SK-N-SH treated with all-trans-retinoic acid at 6 μM for 48 hours (cell line): ENCODE measurements around the gene CD248.
A peak's percentile ranks its signal among the peaks of the same experiment; 100 is the strongest.

Source experiments
- ATAC-seq: fragments of 200-7000 bp; cut with Tn5 transposase; 3 replicates; pipeline ENCODE4 v1.9.1; 2020; ENCODE audit warnings: mild to moderate bottlenecking, moderate library complexity
- ARNTL ChIP-seq: fragments of 450-650 bp; formaldehyde crosslinking; IDR thresholded peaks from 2 replicates; pipeline ENCODE4 v1.5.0; 2020; ENCODE audit warnings: low read depth, mild to moderate bottlenecking, moderate library complexity, borderline replicate concordance
- BACH2 ChIP-seq: fragments of 250-450 bp; sonication (Bioruptor Pico); IDR thresholded peaks from 2 replicates; pipeline ENCODE4 v1.9.0; 2021; ENCODE audit warnings: mild to moderate bottlenecking, borderline replicate concordance
- GLIS3 ChIP-seq: fragments of 250-450 bp; sonication (Bioruptor Pico); IDR thresholded peaks from 2 replicates; pipeline ENCODE4 v1.5.0; 2020; ENCODE audit warnings: mild to moderate bottlenecking, moderate library complexity
- ISL1 ChIP-seq: fragments of 250-450 bp; sonication (Bioruptor Pico); IDR thresholded peaks from 2 replicates; pipeline ENCODE4 v2.1.2; 2022; ENCODE audit warnings: mild to moderate bottlenecking, moderate library complexity
- OSR1 ChIP-seq: fragments of 250-450 bp; sonication (Bioruptor Pico); IDR thresholded peaks from 2 replicates; pipeline ENCODE4 v1.8.0; 2022; ENCODE audit warnings: moderate library complexity, mild to moderate bottlenecking, inconsistent platforms
- RARB ChIP-seq: fragments of 250-450 bp; sonication (Bioruptor Pico); IDR thresholded peaks from 2 replicates; pipeline ENCODE4 v1.8.0; 2021; ENCODE audit warnings: mild to moderate bottlenecking, moderate library complexity
- SNAI2 ChIP-seq: fragments of 250-450 bp; sonication (Bioruptor Pico); IDR thresholded peaks from 2 replicates; pipeline ENCODE4 v1.5.0; 2020; ENCODE audit warnings: mild to moderate bottlenecking, moderate library complexity
- TCF4 ChIP-seq: fragments of 250-450 bp; sonication (Bioruptor Pico); IDR thresholded peaks from 2 replicates; pipeline ENCODE4 v1.8.0; 2021; ENCODE audit warnings: mild to moderate bottlenecking, moderate library complexity, borderline replicate concordance
- TOX ChIP-seq: fragments of 250-450 bp; sonication (Bioruptor Pico); IDR thresholded peaks from 2 replicates; pipeline ENCODE4 v1.8.0; 2021; ENCODE audit warnings: mild to moderate bottlenecking, moderate library complexity, borderline replicate concordance
- ZC3H10 ChIP-seq: fragments of 250-450 bp; sonication (Bioruptor Pico); IDR thresholded peaks from 2 replicates; pipeline ENCODE4 v1.5.1; 2021; ENCODE audit warnings: mild to moderate bottlenecking, moderate library complexity
- ZFP3 ChIP-seq: fragments of 250-450 bp; sonication (Bioruptor Pico); IDR thresholded peaks from 2 replicates; pipeline ENCODE4 v1.5.0; 2020; ENCODE audit warnings: mild to moderate bottlenecking, moderate library complexity
- ZFP30 ChIP-seq: fragments of 450-650 bp; formaldehyde crosslinking; IDR thresholded peaks from 2 replicates; pipeline ENCODE4 v1.5.0; 2022; ENCODE audit warnings: mild to moderate bottlenecking, moderate library complexity
- ZNF565 ChIP-seq: fragments of 450-650 bp; formaldehyde crosslinking; conservative IDR thresholded peaks from 2 replicates; pipeline ENCODE4 v1.5.0; 2020; ENCODE audit warnings: low read depth, mild to moderate bottlenecking, moderate library complexity
- ZNF70 ChIP-seq: fragments of 450-650 bp; formaldehyde crosslinking; IDR thresholded peaks from 2 replicates; pipeline ENCODE4 v1.5.0; 2020; ENCODE audit warnings: mild to moderate bottlenecking, moderate library complexity
- ZNF8 ChIP-seq: fragments of 450-650 bp; formaldehyde crosslinking; IDR thresholded peaks from 2 replicates; pipeline ENCODE4 v1.5.0; 2020; ENCODE audit warnings: mild to moderate bottlenecking, moderate library complexity
- TF ChIP-seq, protein P1 (sequence below): fragments of 250-450 bp; sonication (Bioruptor Pico); IDR thresholded peaks from 2 replicates; pipeline ENCODE4 v1.8.0; 2020; ENCODE audit warnings: mild to moderate bottlenecking, moderate library complexity, borderline replicate concordance
- TF ChIP-seq, protein P2 (sequence below): fragments of 250-450 bp; sonication (Bioruptor Pico); IDR thresholded peaks from 2 replicates; pipeline ENCODE4 v1.5.1; 2021; ENCODE audit warnings: mild to moderate bottlenecking, moderate library complexity
- TF ChIP-seq, protein P3 (sequence below): fragments of 250-450 bp; sonication (Bioruptor Pico); IDR thresholded peaks from 2 replicates; pipeline ENCODE4 v1.5.1; 2020; ENCODE audit warnings: low read depth, mild to moderate bottlenecking, moderate library complexity
- TF ChIP-seq, protein P4 (sequence below): fragments of 250-450 bp; sonication (Bioruptor Pico); IDR thresholded peaks from 2 replicates; pipeline ENCODE4 v1.5.0; 2020; ENCODE audit warnings: mild to moderate bottlenecking, moderate library complexity

Gene CD248

GRCh38 chr11:66337103-66337899 is 20.5 kb upstream of the CD248 start:
- ATAC-seq, result peak; percentile 7; the same call in 1 of the 3 replicates
- TF ChIP-seq TCF4 (no peak), ZNF70 (CRISPR knock-in tag) (no peak), ARNTL (CRISPR knock-in tag) (no peak), ZNF8 (no peak), GLIS3 (no peak), TOX (CRISPR knock-in tag) (no peak), OSR1 (CRISPR knock-in tag) (no peak), RARB (CRISPR knock-in tag) (no peak), ZC3H10 (no peak)

- peak; percentile 84 for ATAC-seq
- no peak for TF ChIP-seq ZC3H10
- TF ChIP-seq SNAI2 (CRISPR knock-in tag), result no peak
- TF ChIP-seq RARB (CRISPR knock-in tag), result no peak
- no peak for TF ChIP-seq ZNF8
- TF ChIP-seq OSR1 (CRISPR knock-in tag), result no peak
- TF ChIP-seq ARNTL (CRISPR knock-in tag), result no peak
- TF ChIP-seq, protein P1, sequence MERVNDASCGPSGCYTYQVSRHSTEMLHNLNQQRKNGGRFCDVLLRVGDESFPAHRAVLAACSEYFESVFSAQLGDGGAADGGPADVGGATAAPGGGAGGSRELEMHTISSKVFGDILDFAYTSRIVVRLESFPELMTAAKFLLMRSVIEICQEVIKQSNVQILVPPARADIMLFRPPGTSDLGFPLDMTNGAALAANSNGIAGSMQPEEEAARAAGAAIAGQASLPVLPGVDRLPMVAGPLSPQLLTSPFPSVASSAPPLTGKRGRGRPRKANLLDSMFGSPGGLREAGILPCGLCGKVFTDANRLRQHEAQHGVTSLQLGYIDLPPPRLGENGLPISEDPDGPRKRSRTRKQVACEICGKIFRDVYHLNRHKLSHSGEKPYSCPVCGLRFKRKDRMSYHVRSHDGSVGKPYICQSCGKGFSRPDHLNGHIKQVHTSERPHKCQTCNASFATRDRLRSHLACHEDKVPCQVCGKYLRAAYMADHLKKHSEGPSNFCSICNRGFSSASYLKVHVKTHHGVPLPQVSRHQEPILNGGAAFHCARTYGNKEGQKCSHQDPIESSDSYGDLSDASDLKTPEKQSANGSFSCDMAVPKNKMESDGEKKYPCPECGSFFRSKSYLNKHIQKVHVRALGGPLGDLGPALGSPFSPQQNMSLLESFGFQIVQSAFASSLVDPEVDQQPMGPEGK (CRISPR knock-in tag), result peak; percentile 74; the same call in 1 of the 2 replicates
- peak; percentile 54; the same call in 1 of the 2 replicates for TF ChIP-seq ZFP3 (CRISPR knock-in tag)
- no peak for TF ChIP-seq ISL1 (CRISPR knock-in tag)
- TF ChIP-seq, protein P2, sequence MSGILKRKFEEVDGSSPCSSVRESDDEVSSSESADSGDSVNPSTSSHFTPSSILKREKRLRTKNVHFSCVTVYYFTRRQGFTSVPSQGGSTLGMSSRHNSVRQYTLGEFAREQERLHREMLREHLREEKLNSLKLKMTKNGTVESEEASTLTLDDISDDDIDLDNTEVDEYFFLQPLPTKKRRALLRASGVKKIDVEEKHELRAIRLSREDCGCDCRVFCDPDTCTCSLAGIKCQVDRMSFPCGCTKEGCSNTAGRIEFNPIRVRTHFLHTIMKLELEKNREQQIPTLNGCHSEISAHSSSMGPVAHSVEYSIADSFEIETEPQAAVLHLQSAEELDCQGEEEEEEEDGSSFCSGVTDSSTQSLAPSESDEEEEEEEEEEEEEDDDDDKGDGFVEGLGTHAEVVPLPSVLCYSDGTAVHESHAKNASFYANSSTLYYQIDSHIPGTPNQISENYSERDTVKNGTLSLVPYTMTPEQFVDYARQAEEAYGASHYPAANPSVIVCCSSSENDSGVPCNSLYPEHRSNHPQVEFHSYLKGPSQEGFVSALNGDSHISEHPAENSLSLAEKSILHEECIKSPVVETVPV (CRISPR knock-in tag), result no peak
- TF ChIP-seq GLIS3, result 0 out of 2 replicates have a peak, but pooled peaks have one; percentile 61
- no peak for TF ChIP-seq ZNF565 (CRISPR knock-in tag)
- TF ChIP-seq, protein P3, sequence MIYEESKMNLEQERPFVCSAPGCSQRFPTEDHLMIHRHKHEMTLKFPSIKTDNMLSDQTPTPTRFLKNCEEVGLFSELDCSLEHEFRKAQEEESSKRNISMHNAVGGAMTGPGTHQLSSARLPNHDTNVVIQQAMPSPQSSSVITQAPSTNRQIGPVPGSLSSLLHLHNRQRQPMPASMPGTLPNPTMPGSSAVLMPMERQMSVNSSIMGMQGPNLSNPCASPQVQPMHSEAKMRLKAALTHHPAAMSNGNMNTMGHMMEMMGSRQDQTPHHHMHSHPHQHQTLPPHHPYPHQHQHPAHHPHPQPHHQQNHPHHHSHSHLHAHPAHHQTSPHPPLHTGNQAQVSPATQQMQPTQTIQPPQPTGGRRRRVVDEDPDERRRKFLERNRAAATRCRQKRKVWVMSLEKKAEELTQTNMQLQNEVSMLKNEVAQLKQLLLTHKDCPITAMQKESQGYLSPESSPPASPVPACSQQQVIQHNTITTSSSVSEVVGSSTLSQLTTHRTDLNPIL (CRISPR knock-in tag), result no peak
- TF ChIP-seq, protein P4, sequence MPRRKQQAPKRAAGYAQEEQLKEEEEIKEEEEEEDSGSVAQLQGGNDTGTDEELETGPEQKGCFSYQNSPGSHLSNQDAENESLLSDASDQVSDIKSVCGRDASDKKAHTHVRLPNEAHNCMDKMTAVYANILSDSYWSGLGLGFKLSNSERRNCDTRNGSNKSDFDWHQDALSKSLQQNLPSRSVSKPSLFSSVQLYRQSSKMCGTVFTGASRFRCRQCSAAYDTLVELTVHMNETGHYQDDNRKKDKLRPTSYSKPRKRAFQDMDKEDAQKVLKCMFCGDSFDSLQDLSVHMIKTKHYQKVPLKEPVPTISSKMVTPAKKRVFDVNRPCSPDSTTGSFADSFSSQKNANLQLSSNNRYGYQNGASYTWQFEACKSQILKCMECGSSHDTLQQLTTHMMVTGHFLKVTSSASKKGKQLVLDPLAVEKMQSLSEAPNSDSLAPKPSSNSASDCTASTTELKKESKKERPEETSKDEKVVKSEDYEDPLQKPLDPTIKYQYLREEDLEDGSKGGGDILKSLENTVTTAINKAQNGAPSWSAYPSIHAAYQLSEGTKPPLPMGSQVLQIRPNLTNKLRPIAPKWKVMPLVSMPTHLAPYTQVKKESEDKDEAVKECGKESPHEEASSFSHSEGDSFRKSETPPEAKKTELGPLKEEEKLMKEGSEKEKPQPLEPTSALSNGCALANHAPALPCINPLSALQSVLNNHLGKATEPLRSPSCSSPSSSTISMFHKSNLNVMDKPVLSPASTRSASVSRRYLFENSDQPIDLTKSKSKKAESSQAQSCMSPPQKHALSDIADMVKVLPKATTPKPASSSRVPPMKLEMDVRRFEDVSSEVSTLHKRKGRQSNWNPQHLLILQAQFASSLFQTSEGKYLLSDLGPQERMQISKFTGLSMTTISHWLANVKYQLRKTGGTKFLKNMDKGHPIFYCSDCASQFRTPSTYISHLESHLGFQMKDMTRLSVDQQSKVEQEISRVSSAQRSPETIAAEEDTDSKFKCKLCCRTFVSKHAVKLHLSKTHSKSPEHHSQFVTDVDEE (CRISPR knock-in tag), result no peak
- no peak for TF ChIP-seq TCF4
These were observed 19.6 kb upstream of the CD248 start, which contains the start of gene RIN1 for GRCh38 chr11:66336234-66337102. TSS of gene RIN1 (minus strand) at chr11:66336434. CDS start at chr11:66336402, 32 bp downstream.

DNA sequence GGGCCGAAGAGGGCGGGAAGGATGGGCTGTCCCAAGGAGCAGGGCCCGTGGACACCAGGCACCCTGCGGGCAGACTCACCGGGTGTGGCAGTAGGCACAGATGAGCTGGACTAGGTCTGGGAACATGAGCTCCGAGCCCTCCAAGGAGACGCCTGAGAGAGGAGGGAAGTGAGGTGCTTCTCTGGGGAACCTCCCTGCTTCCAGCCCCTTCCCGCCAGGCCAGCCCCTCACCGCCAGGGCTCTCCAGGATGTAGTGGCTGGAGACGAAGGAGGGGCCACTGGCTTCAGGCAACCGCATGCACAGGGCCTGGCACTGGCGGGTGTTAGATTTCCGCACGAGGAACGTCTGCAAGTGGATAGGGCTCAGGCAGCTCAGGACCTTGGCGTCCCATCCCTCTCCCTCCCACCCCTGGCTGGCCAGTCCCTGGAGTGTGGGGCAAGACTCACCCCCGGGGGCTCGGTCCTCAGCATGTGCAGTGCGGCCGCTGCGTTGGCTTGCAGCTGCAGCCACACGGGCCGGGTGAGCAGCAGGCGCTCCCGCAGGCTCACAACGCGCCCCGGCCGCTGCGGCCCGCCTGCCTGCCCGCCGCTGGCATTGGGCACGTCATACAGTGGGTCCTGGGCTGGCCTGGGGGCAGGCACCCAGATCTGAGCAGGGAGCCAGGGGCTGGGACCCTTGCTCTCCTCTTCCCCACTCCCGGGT is 18.8 kb upstream of the CD248 start:
- TF ChIP-seq ZC3H10, result no peak
- TF ChIP-seq ARNTL (CRISPR knock-in tag), result no peak
- no peak for TF ChIP-seq ZFP30
- no peak for TF ChIP-seq BACH2 (CRISPR knock-in tag)
- no peak for TF ChIP-seq TOX (CRISPR knock-in tag)
- no peak for TF ChIP-seq GLIS3
- TF ChIP-seq, protein P3 (CRISPR knock-in tag), result no peak
- peak; percentile 54 for ATAC-seq
